ENCODE measurements around the gene TMEM204.
A peak's percentile ranks its signal among the peaks of the same experiment; 100 is the strongest.
"Not testable (repeated sequence)": the region's sequence is repeated elsewhere in the genome, so short reads cannot be mapped to it uniquely, and the experiment has no call there.

TMEM204 gene

GRCh38 chr16:1559446-1559975, 26.0 kb downstream of the TMEM204 start:
- no peak for DNase-seq

GRCh38 chr16:1560153-1560552, 26.7 kb downstream of the TMEM204 start:
- no peak for DNase-seq

GRCh38 chr16:1560866-1561265, 27.4 kb downstream of the TMEM204 start:
- no peak for DNase-seq

- no peak for DNase-seq
These were observed 27.8 kb downstream of the TMEM204 start for GRCh38 chr16:1561266-1561665.

- DNase-seq, result no peak
These were observed 28.4 kb downstream of the TMEM204 start for GRCh38 chr16:1561836-1562235.

GRCh38 chr16:1563786-1564185, 30.3 kb downstream of the TMEM204 start:
- no peak for DNase-seq

GRCh38 chr16:1564325-1564724, 30.9 kb downstream of the TMEM204 start:
- no peak for DNase-seq

- no peak for DNase-seq
These were observed 31.8 kb downstream of the TMEM204 start for GRCh38 chr16:1565083-1565805.

GRCh38 chr16:1567988-1568387, 34.5 kb downstream of the TMEM204 start:
- no peak for DNase-seq

- no peak for DNase-seq
These were observed 37.7 kb downstream of the TMEM204 start for GRCh38 chr16:1571012-1571671.

GRCh38 chr16:1572673-1573072, 39.2 kb downstream of the TMEM204 start:
- DNase-seq, result no peak

GRCh38 chr16:1573301-1573700, 39.8 kb downstream of the TMEM204 start:
- DNase-seq, result no peak

GRCh38 chr16:1575578-1575977, 42.1 kb downstream of the TMEM204 start:
- peak; percentile 2 for DNase-seq

GRCh38 chr16:1579214-1579613, 45.7 kb downstream of the TMEM204 start:
- DNase-seq, result no peak

- DNase-seq, result no peak
These were observed 46.8 kb downstream of the TMEM204 start for GRCh38 chr16:1580256-1580655.

- no peak for DNase-seq
These were observed 47.5 kb downstream of the TMEM204 start for GRCh38 chr16:1580956-1581355.

- DNase-seq, result no peak
These were observed 48.3 kb downstream of the TMEM204 start for GRCh38 chr16:1581804-1582203.

- DNase-seq, result no peak
These were observed 49.7 kb downstream of the TMEM204 start for GRCh38 chr16:1583180-1583579.

- DNase-seq, result no peak
These were observed 51.5 kb downstream of the TMEM204 start for GRCh38 chr16:1584926-1585484.

GRCh38 chr16:1590366-1590765, 56.9 kb downstream of the TMEM204 start:
- DNase-seq, result no peak

GRCh38 chr16:1590930-1591705, 57.7 kb downstream of the TMEM204 start:
- no peak for DNase-seq

GRCh38 chr16:1592446-1592845, 59.0 kb downstream of the TMEM204 start:
- DNase-seq, result no peak

GRCh38 chr16:1595511-1595910, 62.0 kb downstream of the TMEM204 start:
- DNase-seq, result not testable (repeated sequence)
